ENCODE results near the gene LRFN5.
"Not testable (repeated sequence)": the region's sequence is repeated elsewhere in the genome, so short reads cannot be mapped to it uniquely, and the experiment has no call there.

LRFN5 gene

GRCh38 chr14:41636492-41637392 is 30.1 kb downstream of the LRFN5 start:
- DNase-seq (ENCODE audit: low read depth), result no peak

DNA sequence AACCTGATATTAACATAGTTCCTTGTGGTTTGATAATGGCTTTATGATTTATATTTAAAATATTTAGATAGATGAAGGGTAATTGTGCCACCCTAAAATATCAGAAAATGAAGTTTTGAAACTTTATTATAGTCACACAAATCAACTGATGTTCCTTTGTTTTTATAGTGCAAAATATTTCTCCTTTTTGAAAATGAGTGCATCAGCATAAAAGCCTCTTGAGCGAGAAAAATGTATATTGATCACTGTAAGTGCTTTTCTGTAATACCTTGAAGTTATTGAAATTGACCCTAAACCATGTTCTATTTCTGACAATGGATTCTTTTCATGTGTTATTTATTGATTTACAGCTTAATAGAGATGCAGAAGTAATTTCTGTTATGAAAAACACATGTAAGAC is 35.0 kb downstream of the LRFN5 start:
- DNase-seq (ENCODE audit: low read depth), result no peak

DNA sequence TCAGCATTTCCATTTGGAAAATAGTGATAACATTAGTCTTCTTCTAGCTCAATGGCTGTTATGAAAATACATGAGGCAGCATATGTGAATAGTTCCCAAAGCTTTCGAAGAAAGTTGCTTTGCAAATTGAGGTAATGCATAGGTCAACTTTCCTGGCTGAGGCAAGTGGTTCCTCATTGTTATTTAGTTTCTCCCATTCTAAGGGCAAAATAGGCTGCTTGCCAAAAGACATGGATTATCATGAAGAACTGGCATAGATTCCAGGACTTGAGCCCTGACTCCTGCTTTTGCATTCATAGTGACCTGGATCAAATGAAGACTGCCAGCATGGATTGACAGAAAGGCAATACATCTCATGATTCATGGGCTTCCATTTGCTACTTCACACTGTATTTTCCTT is 35.7 kb downstream of the LRFN5 start:
- DNase-seq (ENCODE audit: low read depth), result no peak

DNA sequence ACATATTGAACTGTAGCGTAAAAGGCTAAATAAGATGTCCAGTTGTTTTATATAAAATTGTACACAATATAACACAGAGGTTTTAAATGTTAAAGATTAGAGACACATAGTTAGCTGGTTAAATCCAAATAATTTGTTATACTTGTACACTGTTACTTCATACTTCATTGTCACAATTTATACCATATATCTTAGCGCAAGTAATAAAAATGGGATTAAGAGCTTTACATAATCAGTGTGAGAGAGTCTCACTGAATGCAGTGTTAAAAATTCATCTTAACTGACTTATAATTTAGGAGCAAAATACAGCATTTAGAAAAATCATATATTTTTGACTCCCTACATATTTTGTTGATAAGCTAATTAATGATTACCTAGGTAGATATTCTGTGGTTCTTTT is 36.1 kb downstream of the LRFN5 start:
- no peak for DNase-seq (ENCODE audit: low read depth)

DNA sequence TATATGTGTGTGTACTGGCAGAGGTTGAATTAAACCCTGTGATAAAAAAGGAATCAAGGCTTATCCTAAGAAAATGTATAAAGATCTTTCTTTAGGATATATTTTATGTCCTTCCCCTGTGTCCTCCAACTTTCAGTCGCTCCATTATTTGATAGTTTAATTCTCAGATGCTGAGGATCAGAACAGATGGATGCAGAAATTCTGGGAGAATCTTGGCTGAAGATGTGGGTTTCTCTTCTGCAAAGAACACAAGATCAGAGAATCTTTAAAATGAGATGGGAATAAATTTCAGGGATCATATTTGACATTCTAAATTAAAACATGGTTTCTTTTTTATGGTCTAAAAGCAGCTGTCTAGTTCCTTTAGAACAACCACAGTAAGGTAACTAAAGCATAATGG is 37.9 kb downstream of the LRFN5 start:
- DNase-seq (ENCODE audit: low read depth), result no peak

DNA sequence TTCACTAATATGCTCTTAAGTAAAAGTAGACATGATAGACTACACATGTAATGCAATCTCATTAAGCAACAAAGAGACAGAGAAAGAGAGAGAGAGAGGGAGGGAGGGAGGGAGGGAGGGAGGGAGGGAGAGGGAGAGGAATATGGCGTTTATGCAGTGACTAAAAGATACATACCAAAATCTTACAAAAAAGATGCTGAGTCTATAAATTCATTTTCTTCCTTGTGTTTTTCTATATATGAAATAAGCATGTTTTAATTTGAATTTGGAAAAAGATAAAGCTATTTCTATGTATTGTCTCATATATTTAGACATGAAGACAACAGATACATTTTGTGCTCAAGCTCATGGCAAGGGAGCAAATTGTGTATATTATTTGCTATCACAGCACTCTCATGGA is 44.1 kb downstream of the LRFN5 start:
- no peak for DNase-seq (ENCODE audit: low read depth)

DNA sequence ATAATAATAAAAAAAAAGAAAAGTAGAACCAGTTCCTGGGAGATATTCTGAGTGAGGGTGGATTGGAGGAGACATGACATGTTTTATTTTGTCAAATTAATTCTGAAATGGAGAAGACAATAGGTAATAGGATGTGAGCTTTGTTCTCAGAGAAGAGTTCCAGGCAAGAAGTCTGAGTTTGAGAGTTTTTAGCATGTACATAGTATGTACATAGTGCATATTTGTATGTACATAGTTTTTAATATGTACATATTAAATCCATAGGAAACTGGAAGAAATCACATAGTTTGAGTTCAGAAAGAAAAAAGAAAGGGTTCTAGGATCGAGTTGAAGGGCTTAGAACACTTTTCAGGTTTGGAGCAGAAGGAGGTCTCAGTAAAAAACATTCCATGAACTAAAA is 47.5 kb downstream of the LRFN5 start:
- no peak for DNase-seq (ENCODE audit: low read depth)

- no peak for DNase-seq (ENCODE audit: low read depth)
Observed at GRCh38 chr14:41662780-41663472, 56.2 kb downstream of the LRFN5 start.

GRCh38 chr14:41663473-41663850 is 56.8 kb downstream of the LRFN5 start:
- no peak for DNase-seq (ENCODE audit: low read depth)

- no peak for DNase-seq (ENCODE audit: low read depth)
Observed at GRCh38 chr14:41666301-41666700, 59.6 kb downstream of the LRFN5 start.

- no peak for DNase-seq (ENCODE audit: low read depth)
Observed at GRCh38 chr14:41668356-41668755, 61.7 kb downstream of the LRFN5 start.

DNA sequence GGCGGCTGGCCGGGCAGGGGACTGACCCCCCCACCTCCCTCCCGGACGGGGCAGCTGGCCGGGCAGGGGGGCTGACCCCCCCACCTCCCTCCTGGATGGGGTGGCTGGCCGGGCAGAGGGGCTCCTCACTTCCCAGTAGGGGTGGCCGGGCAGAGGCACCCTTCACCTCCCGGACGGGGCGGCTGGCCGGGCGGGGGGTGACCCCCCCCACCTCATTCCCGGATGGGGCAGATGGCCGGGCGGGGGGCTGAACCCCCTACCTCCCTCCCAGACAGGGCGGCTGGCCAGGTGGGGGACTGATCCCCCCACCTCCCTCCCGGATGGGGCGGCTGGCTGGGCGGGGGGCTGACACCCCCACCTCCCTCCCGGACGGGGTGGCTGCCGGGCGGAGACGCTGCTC is 66.9 kb downstream of the LRFN5 start:
- not testable (repeated sequence) for DNase-seq (ENCODE audit: low read depth)

- not testable (repeated sequence) for DNase-seq (ENCODE audit: low read depth)
Observed at GRCh38 chr14:41674511-41674971, 67.9 kb downstream of the LRFN5 start.

GRCh38 chr14:41699486-41699885 is 92.8 kb downstream of the LRFN5 start:
- DNase-seq (ENCODE audit: low read depth), result no peak

DNA sequence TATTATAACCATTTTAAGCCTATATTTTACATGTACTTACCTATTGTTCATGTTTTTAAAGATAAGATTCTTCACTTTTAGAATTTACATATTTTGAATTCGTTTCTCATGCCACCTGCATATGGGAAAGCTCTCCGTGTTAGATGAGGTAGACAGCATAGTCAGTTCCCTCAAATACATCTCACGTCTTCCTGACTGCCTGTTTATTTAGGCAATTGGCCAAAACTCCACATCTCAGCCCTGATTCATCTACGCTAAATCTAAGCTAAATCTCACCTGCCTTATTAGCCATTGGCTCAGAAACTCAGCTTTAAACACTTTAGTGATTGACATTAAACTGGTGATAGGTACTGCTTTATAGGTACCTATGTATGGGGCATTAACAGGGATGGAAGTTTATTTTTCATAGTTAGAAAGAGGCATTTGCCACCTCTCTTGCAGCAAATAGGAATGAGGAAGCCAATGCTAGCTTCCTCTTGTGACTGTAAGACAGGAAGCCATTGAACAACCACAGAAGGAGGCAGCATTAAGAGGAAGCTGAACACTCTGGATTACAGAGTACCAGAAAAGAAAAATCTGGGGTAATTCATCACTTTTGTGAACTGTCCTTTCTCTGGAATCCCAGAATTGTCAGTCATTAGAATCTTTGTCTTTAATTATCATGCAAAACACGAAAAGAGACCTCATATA is 111.9 kb downstream of the LRFN5 start:
- DNase-seq (ENCODE audit: low read depth), result no peak

DNA sequence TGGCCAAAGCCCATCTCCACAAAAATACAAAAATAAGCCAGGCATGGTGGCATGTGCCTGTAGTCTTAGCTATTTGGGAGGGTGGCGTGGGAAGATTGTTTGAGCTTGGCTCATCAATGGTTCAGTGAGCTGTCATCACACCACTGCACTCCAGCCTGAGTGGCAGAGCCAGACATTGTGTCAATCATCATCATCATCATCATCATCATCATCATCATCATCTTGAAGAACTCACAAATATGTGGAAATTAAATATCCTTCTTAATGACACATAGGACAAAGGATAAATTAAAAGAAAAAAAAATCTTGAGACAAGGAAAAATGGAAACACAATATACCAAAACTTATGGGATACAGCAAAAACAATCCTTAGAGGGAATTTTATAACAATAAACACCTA is 132.5 kb downstream of the LRFN5 start:
- DNase-seq (ENCODE audit: low read depth), result no peak

GRCh38 chr14:41743140-41743539 is 136.5 kb downstream of the LRFN5 start:
- DNase-seq (ENCODE audit: low read depth), result no peak

GRCh38 chr14:41749429-41749828 is 142.8 kb downstream of the LRFN5 start:
- DNase-seq (ENCODE audit: low read depth), result no peak

GRCh38 chr14:41750575-41750974 is 143.9 kb downstream of the LRFN5 start:
- DNase-seq (ENCODE audit: low read depth), result not testable (repeated sequence)

DNA sequence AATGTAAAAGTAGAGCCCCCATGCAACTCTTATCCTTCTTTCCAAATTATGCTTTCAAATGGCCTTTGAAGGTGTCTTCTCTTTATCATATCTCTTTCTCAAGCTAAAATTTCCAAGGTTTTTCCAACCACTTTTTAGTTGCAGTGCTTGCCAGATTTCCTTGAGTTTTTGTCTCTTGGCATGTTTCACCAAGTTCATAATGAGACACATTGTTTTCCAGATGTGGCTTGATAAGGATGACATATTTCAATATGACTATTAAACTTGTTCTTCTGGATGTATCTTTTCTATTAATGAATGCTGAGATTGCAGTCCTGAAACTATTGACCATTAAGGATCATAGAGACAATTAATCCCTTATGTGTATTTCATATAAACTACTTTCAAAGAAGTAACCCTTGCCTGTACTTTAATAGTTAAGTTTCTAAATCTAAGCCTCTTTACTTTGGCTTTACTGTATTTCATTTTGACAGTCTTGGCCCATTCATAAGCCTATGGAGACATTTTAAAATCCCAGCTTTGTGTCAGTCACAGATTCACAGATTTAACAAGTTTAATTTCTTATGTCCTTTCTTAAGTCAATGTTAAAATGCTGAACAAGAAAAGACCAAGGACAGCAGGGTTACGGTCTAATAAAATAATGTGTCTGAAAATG is 151.5 kb downstream of the LRFN5 start:
- no peak for DNase-seq (ENCODE audit: low read depth)

GRCh38 chr14:41761204-41761603 is 154.5 kb downstream of the LRFN5 start:
- no peak for DNase-seq (ENCODE audit: low read depth)

DNA sequence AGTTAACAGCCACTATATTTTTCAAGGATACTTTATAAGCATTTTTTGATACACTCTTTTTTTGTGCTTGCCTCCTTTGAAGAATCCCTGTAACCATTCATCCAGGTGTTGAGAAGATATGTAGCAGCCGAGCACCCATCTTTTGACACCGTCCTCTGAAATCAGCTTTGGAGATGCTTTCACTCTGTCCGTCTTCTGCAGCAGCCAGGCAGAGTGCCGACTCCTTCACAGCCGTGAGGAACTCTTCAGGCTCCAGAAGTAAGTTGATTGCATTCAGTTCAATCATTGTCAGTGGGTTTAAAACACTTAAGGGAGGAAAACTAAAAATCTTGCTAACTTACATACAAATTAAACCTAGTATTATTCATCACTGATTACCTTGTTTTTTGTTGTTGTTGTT is 160.1 kb downstream of the LRFN5 start:
- no peak for DNase-seq (ENCODE audit: low read depth)

Measured in GM04504 (cell line).